Sigmoid colon (tissue), 7 donors: ENCODE measurements around the gene GEN1. TPM values are rescaled to one million over a fixed set of nuclear protein-coding genes. Genes with fewer than 3 reads are reported as not detected.

Source experiments
- DNase-seq: peaks from one replicate; pipeline ENCODE4 v3.0.0-alpha.2; 2019
- H3K27ac ChIP-seq, 4 donors: fragments of 200-600 bp; sonication (generic); one replicate each; pipeline ENCODE4 v1.5.1; 2016 to 2019; ENCODE audit warnings: mild to moderate bottlenecking in 1 of 4
- H3K27me3 ChIP-seq, 3 donors: fragments of 200-600 bp; sonication (generic); one replicate each; pipeline ENCODE4 v1.5.1; 2019; ENCODE audit warnings: mild to moderate bottlenecking in 1 of 3
- H3K36me3 ChIP-seq, 4 donors: fragments of 200-600 bp; sonication (generic); one replicate each; pipeline ENCODE4 v1.5.1; 2016 to 2019
- H3K4me1 ChIP-seq, 4 donors: fragments of 200-600 bp; sonication (generic); one replicate each; pipeline ENCODE4 v1.5.1; 2017 to 2019
- H3K4me3 ChIP-seq, 4 donors: fragments of 200-600 bp; sonication (generic); one replicate each; pipeline ENCODE4 v1.5.1; 2017 to 2019; ENCODE audit warnings: mild to moderate bottlenecking in 2 of 4, moderate library complexity in 1 of 4
- H3K9me3 ChIP-seq, 4 donors: fragments of 200-600 bp in 3 of 4; sonication (generic) in 3 of 4; one replicate each; pipeline versions ENCODE4 v1.5.1 to v1.6.1; 2013 to 2019
- EP300 ChIP-seq, 4 donors: sonication (generic); formaldehyde crosslinking; IDR thresholded peaks; one replicate each; pipeline ENCODE4 v1.6.1; 2017; ENCODE audit warnings: antibody characterized with exemption in 4 of 4
- POLR2A ChIP-seq, 2 donors: fragments of 450-650 bp; IDR thresholded peaks; one replicate each; pipeline ENCODE4 v1.6.1; 2016; ENCODE audit warnings: antibody characterized with exemption in 2 of 2, mild to moderate bottlenecking in 2 of 2, moderate library complexity in 2 of 2
- POLR2AphosphoS5 ChIP-seq, 4 donors: sonication (generic); formaldehyde crosslinking; IDR thresholded peaks; one replicate each; pipeline ENCODE4 v1.6.1; 2017; ENCODE audit warnings: antibody characterized with exemption in 4 of 4
- WGBS, 2 donors: extraction: QIAGEN DNeasy Blood & Tissue Kit; methylation state at CpG; one replicate each; pipeline ENCODE4 v1.1.7; 2013; 5-methylcytosine and 5-hydroxymethylcytosine counted together
- intact Hi-C: fragments of 100-400 bp; cut with DNase I; formaldehyde crosslinking; loops from one replicate; pipeline ENCODE4 v1.15.1; 2023
- polyA plus RNA-seq, 3 donors: library from polyadenylated mRNA; stranded (reverse); fragments of 200-250 nt; gene quantifications; one replicate each; pipeline ENCODE4 v1.2.3, GENCODE V29; 2013
- total RNA-seq, 4 donors: library from RNA; depleted of rRNA; stranded (reverse); fragments of >200 nt; gene quantifications; one replicate each; pipeline ENCODE4 v1.1.0, GENCODE V29; 2016
- TF ChIP-seq, protein P1 (sequence below), 4 experiments: fragments of 450-650 bp in 3 of 4; fragments of 200-600 bp in 1 of 4; IDR thresholded peaks; one replicate each; pipeline ENCODE4 v1.5.1; 2016 to 2019; ENCODE audit warnings: antibody characterized with exemption in 4 of 4, mild to moderate bottlenecking in 3 of 4, moderate library complexity in 2 of 4
- donor health status: healthy with polysubstance abuse.
- donor health status: Bipolar disorder and iron deficiency.
- donor health status: healthy.

The GEN1 gene
- total and polyA plus RNA-seq, 7 donors: 0.49 to 9.0 (median 2.8) TPM

DNA sequence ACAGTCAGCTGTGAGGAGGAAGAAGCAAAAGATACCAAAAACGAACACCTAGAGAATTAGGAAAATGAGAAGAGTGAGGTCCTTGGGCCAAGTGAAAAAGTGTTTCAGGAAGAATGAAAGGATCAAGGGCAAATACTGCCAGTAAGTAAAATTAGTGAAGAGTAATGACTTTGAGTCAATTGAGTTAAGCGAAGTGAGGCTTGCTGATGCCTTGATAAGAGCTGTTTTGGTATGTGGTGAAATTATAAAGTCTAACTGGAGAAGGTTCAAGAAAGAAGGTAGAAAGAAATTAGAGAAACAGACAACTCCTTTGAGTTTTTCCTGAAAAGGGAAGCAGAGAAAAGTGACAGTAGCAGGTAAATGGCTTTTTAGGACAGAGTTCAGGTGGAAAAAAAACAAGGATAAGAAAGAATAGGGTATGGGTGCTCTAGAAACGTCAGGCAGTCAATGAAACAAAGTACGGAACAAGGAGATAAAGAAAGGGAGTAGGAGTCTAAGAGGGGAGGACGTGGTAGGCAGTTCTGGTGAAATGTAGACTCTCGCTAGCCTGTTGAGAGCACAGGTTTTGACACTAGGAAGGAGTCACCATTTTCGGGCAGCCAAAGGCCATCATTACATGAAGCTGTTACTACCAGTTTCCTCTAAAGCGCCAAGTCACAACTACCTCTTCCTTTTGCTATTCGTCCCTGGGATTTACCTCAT, 43.2 kb upstream of the GEN1 start:
- H3K4me3 ChIP-seq: no peak overlapping the region
- no peaks in the 10 kb centered on the region for H3K27me3 ChIP-seq
- DNase-seq: no peak
- H3K9me3 ChIP-seq: no peaks in the 10 kb centered on the region
- peaks cover 0 to 67% (median 11%) of the 10 kb centered on the region in 4 donors for H3K36me3 ChIP-seq
- 94 to 96% methylated on average over 9 of the region's 9 CpGs for WGBS, 2 donors
- no peak for TF ChIP-seq POLR2A (IDR thresholded peaks at IDR 0.05)
- TF ChIP-seq POLR2AphosphoS5 (IDR thresholded peaks at IDR 0.05): no peak
- no peak for TF ChIP-seq EP300 (IDR thresholded peaks at IDR 0.05)
- TF ChIP-seq, protein P1, sequence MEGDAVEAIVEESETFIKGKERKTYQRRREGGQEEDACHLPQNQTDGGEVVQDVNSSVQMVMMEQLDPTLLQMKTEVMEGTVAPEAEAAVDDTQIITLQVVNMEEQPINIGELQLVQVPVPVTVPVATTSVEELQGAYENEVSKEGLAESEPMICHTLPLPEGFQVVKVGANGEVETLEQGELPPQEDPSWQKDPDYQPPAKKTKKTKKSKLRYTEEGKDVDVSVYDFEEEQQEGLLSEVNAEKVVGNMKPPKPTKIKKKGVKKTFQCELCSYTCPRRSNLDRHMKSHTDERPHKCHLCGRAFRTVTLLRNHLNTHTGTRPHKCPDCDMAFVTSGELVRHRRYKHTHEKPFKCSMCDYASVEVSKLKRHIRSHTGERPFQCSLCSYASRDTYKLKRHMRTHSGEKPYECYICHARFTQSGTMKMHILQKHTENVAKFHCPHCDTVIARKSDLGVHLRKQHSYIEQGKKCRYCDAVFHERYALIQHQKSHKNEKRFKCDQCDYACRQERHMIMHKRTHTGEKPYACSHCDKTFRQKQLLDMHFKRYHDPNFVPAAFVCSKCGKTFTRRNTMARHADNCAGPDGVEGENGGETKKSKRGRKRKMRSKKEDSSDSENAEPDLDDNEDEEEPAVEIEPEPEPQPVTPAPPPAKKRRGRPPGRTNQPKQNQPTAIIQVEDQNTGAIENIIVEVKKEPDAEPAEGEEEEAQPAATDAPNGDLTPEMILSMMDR (IDR thresholded peaks at IDR 0.05): no peak
- H3K27ac ChIP-seq: no peak overlapping the region
- intact Hi-C loops: no loop called here
- no peaks in the 10 kb centered on the region for H3K4me1 ChIP-seq

DNA sequence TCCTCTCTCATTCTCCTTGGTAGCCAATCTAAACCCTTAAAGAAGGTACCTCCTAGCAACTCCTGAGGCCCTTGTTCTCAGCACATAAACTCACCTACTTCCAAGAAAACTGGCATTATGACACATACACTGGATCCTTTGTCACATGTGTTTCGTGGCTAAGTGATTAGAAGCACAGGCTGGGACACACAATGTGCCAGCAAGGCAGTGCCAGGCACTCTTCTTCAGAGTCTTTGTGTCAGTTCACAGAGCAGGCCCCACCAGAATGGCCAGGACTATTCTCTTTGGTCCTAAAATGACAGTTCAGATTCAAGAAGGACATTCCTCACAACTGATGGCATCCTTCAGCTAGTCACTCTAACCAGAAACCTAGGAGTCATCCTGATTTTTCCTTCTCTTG, 40.6 kb upstream of the GEN1 start:
- DNase-seq: no peak
- Histone ChIP-seq H3K27ac (no peak overlapping the region), H3K36me3 (peaks cover 0 to 75% (median 18%) of the 10 kb centered on the region in 4 donors), H3K4me1 (no peaks in the 10 kb centered on the region), H3K9me3 (no peaks in the 10 kb centered on the region), H3K27me3 (no peaks in the 10 kb centered on the region), H3K4me3 (no peak overlapping the region)
- TF ChIP-seq POLR2A (IDR thresholded peaks at IDR 0.05) (no peak), EP300 (IDR thresholded peaks at IDR 0.05) (no peak), POLR2AphosphoS5 (IDR thresholded peaks at IDR 0.05) (no peak)
- TF ChIP-seq, protein P1 (IDR thresholded peaks at IDR 0.05): no peak
- WGBS, 2 donors: 96 to 98% methylated on average over 1 of the region's 1 CpG
- intact Hi-C loops: no loop called here

DNA sequence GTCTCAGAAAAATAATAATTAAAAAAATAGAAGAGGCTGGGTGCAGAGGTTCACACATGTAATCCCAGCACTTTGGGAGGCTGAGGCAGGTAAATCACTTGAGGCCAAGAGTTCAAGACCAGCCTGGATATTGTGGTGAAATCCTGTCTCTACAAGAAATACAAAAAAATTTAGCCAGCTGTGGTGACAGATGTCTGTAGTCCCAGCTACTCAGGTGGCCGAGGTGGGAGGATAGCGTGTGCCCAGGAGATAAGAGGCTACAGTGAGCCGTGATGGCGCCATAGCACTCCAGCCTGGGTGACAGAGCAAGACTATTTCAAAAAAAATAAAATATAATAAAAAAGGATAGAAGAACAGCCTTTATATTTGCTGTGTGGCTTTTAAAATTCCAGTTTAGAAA, 36.3 kb upstream of the GEN1 start:
- H3K36me3 ChIP-seq: peaks cover 0 to 75% (median 17%) of the 10 kb centered on the region in 4 donors
- intact Hi-C loops: loop anchor here (5.0 kb wide), 1 partner anchor 115 kb away; no protein-coding TSS in a partner anchor
- WGBS, 2 donors: 94 to 95% methylated on average over 4 of the region's 4 CpGs

DNA sequence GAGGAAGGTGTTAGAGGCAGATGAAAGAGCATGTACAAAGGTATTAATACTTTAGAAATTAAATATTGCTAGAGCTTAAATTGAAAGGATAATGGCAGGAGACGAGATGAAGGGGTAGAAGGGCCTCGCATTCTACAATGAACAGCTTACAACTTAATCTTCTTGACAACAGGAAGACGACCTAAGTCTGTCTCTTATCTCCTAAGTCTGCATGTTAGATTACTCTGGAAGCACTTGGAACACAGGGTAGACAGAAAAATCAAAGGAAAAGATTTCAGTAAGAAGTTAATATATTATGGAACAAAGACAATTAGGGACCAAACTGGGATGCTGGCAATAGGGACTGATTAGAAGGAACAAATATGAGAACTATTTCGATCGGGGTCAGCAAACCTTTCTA, 35.2 kb upstream of the GEN1 start:
- no peaks in the 10 kb centered on the region for H3K9me3 ChIP-seq
- no peak overlapping the region for H3K4me3 ChIP-seq
- no peaks in the 10 kb centered on the region for H3K27me3 ChIP-seq
- TF ChIP-seq EP300 (IDR thresholded peaks at IDR 0.05) (no peak), POLR2AphosphoS5 (IDR thresholded peaks at IDR 0.05) (no peak), POLR2A (IDR thresholded peaks at IDR 0.05) (no peak)
- TF ChIP-seq, protein P1 (IDR thresholded peaks at IDR 0.05): no peak
- no peak overlapping the region for H3K27ac ChIP-seq
- H3K36me3 ChIP-seq: peaks cover 0 to 70% (median 17%) of the 10 kb centered on the region in 4 donors
- no peaks in the 10 kb centered on the region for H3K4me1 ChIP-seq
- WGBS, 2 donors: 88 to 92% methylated on average over 5 of the region's 5 CpGs
- no peak for DNase-seq
- intact Hi-C loops: loop anchor here (5.0 kb wide), 1 partner anchor 114 kb away; no protein-coding TSS in a partner anchor

More for the DNA sequence above, 36.3 kb upstream of the GEN1 start:
- Histone ChIP-seq H3K27me3 (no peaks in the 10 kb centered on the region), H3K9me3 (no peaks in the 10 kb centered on the region), H3K4me1 (no peaks in the 10 kb centered on the region), H3K27ac (no peak overlapping the region), H3K4me3 (no peak overlapping the region)
- DNase-seq: no peak
- TF ChIP-seq, protein P1 (IDR thresholded peaks at IDR 0.05): no peak
- TF ChIP-seq EP300 (IDR thresholded peaks at IDR 0.05) (no peak), POLR2A (IDR thresholded peaks at IDR 0.05) (no peak), POLR2AphosphoS5 (IDR thresholded peaks at IDR 0.05) (no peak)
